ENCODE data around the gene ZNF665.
"Not testable (repeated sequence)": the region's sequence is repeated elsewhere in the genome, so short reads cannot be mapped to it uniquely, and the experiment has no call there.

Gene ZNF665

GRCh38 chr19:53192771-53193534 lies at the start of gene ZNF665:
TSS of gene ZNF665 (minus strand) at chr19:53193358. CDS start at chr19:53182898, 10,460 bp downstream.
- peak; percentile 87 to 94 (median 93) for DNase-seq

DNA sequence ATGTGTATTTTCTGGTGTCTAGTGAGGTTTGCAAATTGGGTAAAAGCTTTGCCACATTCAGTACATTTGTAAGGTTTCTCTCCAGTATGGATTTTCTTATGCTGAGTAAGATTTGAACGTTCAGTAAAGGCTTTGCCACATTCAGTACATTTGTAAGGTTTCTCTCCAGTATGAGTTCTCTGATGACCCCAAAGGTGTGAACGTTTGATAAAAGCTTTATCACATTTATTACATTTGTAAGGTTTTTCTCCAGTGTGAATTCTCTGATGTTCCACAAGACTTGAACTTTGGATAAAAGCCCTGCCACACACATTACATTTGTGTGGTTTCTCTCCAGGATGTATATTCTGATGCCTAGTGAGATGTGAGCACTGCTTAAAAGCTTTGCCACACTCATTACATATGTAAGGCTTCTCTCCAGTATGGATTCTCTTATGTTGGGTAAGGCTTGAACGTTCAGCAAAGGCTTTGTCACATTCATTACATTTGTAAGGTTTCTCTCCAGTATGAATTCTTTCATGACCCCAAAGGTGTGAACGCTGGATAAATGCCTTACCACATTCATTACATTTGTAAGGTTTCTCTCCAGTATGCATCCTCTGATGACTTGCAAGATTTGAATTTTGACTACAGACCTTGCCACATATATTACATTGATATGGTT lies 44.1 kb upstream of the ZNF665 start:
- no peak for DNase-seq

DNA sequence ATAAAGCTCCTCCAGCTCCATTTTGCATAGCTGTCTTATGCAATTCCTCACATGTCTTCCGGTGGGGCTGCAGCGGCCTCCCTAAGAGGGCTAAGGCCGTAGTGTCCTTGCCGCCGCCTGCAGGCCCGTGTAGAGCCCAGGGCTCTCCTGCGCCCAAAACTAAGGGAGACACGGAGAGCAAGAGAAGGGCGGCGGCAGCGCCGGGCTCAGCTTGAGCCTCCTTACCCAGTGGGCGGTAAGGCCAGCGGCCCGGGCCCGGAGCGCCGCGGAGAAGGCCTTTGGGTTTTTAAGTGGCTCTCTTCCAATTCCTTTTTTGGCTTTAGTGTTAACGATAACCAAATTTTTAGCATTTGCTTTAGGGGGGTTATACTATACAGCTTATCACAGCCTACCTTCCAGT lies 31.4 kb upstream of the ZNF665 start:
- DNase-seq: no peak

DNA sequence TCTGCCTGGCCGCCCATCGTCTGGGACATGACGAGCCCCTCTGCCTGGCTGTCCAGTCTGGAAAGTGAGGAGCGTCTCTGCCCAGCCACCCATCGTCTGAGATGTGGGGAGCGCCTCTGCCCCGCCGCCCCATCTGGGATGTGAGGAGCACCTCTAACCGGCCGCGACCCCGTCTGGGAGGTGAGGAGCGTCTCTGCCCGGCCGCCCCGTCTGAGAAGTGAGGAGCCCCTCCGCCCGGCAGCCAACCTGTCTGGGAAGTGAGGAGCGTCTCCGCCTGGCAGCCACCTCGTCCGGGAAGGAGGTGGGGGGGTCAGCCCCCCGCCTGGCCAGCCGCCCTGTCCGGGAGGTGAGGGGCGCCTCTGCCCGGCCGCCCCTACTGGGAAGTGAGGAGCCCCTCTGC lies 29.6 kb upstream of the ZNF665 start:
- not testable (repeated sequence) for DNase-seq

DNA sequence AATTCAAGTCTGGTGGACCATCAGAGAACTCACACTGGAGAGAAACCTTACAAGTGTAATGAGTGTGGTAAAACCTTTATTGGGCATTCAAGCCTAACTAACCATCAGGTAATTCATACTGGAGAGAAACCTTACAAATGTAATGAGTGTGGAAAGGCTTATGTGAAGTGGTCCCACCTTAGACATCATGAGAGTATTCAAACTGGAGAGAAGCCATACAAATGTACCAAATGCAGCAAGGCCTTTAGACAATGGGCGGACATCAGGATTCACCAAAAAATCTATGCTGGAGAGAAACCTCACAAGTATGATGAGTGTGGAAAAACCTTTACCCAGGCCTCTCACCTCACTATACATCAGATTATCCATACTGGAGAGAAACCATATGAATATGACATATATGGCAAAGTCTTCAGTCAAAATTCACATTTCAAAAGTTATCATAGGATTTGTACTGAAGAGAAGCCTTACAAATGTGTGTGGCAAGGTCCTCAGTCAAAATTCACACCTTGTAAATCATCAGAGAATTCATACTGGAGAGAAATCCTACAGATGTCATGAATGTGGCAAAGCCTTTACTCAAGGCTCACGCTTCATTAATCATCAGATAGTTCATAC lies 19.7 kb upstream of the ZNF665 start:
- DNase-seq: no peak

GRCh38 chr19:53211554-53211953 lies 18.4 kb upstream of the ZNF665 start:
- DNase-seq: not testable (repeated sequence)

DNA sequence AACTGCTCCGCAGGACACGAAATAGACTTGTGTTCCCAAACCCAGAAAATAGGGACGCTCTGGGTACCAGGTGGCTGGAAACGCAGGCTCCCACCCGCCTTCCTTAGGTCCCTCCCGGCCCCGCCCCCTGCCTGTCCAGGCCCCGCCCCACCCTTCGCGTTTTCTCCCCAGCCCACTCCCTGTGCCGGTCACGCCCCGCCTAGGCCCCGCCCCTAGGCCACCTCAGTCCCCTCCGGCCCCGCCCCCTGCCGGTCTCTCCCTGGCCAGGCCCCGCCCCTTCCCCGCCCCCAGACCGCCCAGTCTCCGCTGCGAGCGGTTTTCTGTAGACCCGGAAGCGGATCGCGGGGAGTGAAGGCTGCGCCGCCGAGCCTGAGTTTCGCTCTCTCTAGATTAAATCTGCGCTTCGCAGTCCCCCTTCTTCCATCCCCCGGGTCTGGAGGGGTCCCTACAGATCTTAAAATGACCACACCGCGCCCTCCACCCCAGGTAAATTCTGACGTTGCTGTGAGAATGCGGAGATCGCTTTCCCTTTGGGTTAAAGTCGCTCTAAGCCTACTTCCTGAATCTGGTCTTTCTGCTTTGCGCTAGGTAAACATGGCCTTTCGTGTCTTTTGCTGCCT lies 3.7 kb upstream of the ZNF665 start:
- peak; percentile 91 to 100 (median 99) for DNase-seq

DNA sequence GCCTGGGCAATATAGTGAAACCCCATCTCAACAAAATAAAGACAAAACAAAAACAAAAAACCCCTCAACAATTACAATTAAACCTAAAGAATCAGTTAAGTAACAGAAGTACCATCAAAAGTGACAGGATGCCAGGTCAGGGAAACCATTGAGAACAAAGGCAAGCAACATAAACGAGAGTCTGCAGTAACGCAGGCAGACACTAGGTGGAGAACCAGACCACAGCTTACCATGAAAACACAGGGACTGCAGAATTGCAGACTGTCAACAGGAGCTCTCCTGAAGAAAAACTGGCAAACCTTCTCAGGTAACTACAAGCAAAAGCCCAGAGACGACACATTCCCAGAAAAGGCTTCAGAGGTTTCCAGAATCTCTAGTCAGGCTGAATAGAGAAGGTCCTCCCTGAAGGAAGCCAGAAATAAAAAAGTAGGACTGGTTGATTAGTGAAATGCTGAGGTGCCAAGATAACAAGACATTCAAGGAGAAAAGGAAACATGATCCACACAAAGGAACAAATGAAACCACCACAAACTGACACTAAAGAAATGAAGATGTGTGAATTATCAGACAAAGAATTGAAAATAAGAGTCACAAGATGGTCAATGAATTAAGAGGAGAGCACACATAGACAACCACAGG lies 2.2 kb upstream of the ZNF665 start:
- peak; percentile 79 to 87 (median 79) for DNase-seq

GRCh38 chr19:53193535-53194222 lies 521 bp upstream of the ZNF665 start:
- DNase-seq: no peak

- DNase-seq: no peak
Observed at GRCh38 chr19:53190253-53190652, 2.9 kb downstream of the ZNF665 start.

DNA sequence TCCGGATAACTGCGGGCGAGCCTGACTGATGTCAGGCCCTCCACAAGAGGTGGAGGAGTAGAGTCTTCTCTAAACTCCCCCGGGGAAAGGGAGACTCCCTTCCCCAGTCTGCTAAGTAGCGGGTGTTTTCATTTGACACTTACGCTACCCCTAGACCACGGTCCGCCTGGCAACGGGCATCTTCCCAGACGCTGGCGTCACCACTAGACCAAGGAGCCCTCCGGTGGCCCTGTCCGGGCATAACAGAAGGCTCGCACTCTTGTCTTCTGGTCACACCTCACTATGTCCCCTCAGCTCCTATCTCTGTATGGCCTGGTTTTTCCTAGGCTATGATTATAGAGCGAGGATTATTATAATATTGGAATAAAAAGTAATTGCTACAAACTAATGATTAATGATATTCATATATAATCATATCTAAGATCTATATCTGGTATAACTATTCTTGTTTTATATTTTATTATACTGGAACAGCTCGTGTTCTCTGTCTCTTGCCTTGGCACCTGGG lies 3.4 kb downstream of the ZNF665 start:
- not testable (repeated sequence) for DNase-seq

DNA sequence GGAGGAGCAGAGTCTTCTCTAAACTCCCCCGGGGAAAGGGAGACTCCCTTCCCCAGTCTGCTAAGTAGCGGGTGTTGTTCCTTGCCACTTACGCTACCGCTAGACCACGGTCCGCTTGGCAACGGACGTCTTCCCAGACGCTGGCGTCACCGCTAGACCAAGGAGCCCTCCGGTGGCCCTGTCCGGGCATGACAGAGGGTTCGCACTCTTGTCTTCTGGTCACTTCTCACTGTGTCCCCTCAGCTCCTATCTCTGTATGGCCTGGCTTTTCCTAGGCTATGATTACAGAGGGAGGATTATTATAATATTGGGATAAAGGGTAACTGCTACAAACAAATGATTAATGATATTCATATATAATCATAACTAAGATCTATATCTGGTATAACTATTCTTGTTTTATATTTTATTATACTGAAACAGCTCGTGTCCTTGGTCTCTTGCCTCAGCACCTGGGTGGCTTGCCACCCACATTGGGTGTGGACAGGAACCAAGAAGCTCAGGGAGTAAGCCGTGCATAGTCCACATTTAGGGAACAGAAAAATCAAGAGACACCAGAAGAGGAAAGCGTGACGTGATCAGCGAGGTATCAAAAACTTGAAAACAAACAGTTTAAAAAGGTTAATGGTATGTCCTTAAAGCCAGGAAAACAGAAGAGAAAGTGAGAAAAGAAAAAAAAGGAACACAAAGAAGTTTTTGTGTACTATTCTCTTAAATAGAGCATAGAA lies 7.8 kb downstream of the ZNF665 start:
- DNase-seq: peak in 2 of 3 donors; percentile 31 to 45

DNA sequence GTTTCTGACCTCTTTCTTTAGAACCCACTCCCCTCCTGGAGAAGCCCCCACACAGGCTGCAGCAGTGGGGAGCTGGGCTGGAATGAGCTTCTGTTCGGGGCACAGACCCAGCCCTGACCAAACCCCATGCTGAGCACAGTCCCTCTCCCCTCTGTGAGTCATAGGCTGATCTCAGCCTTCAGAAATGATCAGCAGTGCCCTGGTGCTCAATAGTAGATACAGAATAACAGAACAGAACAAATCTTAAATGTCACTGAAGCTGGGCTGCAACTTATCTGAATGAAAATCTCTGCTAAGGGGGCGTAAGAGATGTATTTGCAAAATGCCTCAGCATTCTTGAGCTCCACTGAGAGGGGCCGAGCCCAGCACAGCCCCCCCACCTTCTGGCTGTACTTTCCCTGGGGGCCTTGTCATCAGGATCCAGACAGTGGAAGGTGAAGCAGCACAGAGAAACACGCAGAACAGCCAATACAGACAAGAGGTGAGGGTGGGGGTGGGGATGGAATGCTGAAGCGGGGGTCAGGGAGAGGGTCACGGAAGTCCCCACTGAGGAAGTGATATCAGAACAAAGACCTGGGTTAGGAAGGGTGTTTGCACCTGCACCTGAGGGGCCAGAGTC lies 9.9 kb downstream of the ZNF665 start:
- DNase-seq: no peak

DNA sequence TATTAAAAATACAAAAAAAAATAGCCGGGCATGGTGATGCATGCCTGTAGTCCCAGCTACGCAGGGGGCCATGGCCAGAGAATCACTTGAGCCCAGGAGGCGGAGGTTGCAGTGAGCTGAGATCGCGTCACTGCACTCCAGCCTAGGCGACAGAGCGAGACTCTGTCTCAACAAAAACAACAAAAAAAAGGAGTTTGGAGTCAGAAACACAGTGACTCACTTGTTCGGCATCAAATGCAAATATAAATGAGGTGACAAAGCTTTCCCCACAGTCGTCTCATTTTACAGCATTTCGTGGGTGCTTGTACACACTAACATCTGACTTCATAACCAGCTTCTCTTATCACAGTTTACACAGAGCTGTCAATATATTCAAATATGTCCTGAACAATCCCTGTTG lies 11.0 kb downstream of the ZNF665 start:
- no peak for DNase-seq

DNA sequence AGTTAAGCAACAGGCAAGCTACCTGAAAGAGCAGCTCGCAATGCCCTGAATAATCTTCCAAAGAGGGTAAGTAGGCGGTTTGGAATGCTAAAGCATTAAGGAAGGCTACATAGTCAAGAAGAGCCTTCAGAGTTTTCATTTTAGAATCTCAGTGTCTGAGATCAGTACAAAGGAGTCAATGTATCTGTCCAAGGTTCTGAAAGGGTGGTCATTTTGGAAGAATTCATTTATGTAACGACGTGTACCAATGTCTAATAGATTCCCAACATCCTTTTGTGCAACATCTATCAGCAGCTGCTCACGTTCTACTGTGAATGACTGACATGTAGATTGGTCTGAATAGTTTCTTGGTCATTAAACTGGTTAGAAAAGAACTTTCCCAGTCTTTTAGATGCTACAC lies 15.2 kb downstream of the ZNF665 start:
- no peak for DNase-seq

GRCh38 chr19:53172889-53173288 lies 20.3 kb downstream of the ZNF665 start:
- peak in 2 of 3 donors; percentile 8 to 19 for DNase-seq

DNA sequence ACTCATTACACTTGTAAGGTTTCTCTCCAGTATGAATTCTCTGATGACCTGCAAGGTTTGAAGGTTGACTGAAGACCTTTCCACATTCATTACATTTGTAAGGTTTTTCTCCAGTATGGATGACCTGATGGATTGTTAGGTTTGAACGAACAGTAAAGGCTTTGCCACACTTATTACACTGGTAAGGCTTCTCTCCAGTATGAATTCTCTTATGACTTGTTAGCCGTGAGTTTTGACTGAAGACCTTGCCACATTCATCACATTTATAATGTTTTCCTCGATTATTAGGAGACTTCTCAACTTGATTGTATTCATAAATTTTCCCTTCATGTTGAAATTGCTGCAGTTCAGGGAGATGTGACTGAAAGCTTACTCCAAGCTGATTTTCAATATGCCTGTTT lies 27.5 kb downstream of the ZNF665 start:
- DNase-seq: no peak

GRCh38 chr19:53161123-53161522 lies 32.0 kb downstream of the ZNF665 start:
- DNase-seq: no peak

- no peak for DNase-seq
Observed at GRCh38 chr19:53160350-53160749, 32.8 kb downstream of the ZNF665 start.

DNA sequence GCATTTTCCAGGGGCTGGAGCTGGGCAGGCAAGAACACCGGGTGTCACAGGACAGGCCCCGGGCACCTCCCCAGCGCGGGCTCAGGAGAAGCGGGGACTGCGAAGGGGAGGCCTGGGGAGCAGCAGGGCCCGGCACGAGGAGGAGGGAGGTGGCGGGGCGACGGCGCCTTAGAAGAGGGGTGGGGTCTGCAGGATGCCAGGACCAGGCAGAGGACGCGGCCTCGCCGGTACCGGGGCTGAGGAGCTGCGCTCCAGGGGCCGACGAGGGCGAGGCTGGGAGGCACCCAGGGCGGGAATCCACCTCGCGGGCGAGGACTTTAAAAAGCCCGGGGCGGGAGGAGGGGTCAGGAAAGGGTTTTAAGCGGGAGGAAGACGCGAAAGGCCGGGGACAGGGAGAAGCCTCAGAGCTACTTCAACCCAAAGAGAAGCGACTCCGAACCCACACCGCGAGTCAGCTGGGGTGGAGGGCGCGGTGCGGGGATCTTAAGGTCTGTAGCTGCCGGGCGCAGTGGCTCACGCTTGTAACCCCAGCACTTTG lies 35.0 kb downstream of the ZNF665 start:
- peak; percentile 58 to 83 (median 59) for DNase-seq

- DNase-seq: no peak
Observed at GRCh38 chr19:53157626-53158025, 35.5 kb downstream of the ZNF665 start.

Data from suppressor macrophage treated with lipopolysaccharide for 1 hour (primary cell).